Astrocyte (in vitro differentiated cells and primary cell): ENCODE measurements around the gene SENP3.

Source experiments
- EZH2 ChIP-seq: IDR thresholded peaks from 2 replicates; pipeline ENCODE4 v1.6.1; 2012; ENCODE audit warnings: mild to moderate bottlenecking, low read length, inconsistent platforms; ENCODE audit not compliant: insufficient read depth
- TF ChIP-seq, protein P1 (sequence below): IDR thresholded peaks from 2 replicates; pipeline ENCODE4 v1.5.1; 2011; ENCODE audit warnings: low read depth, mild to moderate bottlenecking, inconsistent platforms, low read length, moderate library complexity; ENCODE audit not compliant: insufficient read depth

DNA sequence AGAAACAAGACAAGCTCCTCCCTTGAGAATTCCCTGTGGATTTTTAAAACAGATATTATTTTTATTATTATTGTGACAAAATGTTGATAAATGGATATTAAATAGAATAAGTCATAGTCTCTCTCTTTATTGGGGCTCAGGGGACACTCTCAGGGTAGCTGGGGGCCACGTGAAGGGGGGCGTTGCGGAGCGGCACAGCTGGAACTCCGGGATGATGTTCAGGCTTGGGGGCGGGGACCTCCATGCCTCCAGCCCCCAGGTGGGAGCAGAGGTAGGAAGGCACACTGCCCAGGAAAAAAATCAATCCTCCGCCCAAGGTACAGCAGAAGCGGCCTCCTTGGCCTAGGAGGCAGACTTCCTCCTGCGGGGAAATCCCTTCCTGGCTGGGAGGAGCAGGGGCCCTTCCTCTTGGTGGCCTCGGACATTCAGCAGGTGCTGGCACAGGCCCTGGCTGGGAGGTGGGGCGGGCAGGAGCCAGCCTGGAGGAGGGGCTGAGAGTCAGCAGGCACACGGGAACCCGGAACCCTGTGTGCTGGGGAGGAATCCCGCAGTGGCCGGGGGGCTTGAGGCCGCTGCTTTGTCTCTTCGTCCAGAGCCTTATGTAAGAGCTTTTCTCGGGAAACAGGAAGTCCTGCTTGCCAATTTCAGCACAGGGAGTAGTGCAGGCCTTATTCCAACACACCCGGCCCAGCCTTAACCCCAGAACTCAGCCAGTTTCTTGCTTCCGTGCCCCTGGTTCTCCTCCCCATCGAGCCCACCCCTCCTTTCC lies 3.8 kb upstream of the SENP3 start:
- TF ChIP-seq, protein P1, sequence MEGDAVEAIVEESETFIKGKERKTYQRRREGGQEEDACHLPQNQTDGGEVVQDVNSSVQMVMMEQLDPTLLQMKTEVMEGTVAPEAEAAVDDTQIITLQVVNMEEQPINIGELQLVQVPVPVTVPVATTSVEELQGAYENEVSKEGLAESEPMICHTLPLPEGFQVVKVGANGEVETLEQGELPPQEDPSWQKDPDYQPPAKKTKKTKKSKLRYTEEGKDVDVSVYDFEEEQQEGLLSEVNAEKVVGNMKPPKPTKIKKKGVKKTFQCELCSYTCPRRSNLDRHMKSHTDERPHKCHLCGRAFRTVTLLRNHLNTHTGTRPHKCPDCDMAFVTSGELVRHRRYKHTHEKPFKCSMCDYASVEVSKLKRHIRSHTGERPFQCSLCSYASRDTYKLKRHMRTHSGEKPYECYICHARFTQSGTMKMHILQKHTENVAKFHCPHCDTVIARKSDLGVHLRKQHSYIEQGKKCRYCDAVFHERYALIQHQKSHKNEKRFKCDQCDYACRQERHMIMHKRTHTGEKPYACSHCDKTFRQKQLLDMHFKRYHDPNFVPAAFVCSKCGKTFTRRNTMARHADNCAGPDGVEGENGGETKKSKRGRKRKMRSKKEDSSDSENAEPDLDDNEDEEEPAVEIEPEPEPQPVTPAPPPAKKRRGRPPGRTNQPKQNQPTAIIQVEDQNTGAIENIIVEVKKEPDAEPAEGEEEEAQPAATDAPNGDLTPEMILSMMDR = no peak
- TF ChIP-seq EZH2 = no peak
